CD4-positive, alpha-beta T cell treated with Interleukin-4 for 1 hour (primary cell): ENCODE results near the gene FCAR.
"Not testable (repeated sequence)": the region's sequence is repeated elsewhere in the genome, so short reads cannot be mapped to it uniquely, and the experiment has no call there.

Source experiments
- DNase-seq, 2 donors: peaks; one replicate each; pipeline ENCODE4 v3.0.0-alpha.2; 2020 to 2022

FCAR gene

GRCh38 chr19:54873990-54874389, at the start of gene FCAR:
Gene FCAR, plus strand, starts transcription at chr19:54874235. Its CDS starts 55 bp downstream, at chr19:54874290.
- peak in 1 of 2 donors; percentile 72 for DNase-seq

- not testable (repeated sequence) for DNase-seq
These were observed 49.6 kb upstream of the FCAR start for GRCh38 chr19:54824416-54824815.

- DNase-seq, result peak in 1 of 2 donors; percentile 72
These were observed 48.7 kb upstream of the FCAR start for GRCh38 chr19:54825326-54825725.

GRCh38 chr19:54828064-54828463, 46.0 kb upstream of the FCAR start:
- not testable (repeated sequence) for DNase-seq

GRCh38 chr19:54832496-54832895, 41.5 kb upstream of the FCAR start, which contains the start of gene KIR2DS4:
Gene KIR2DS4, plus strand, starts transcription at chr19:54832676.
- not testable (repeated sequence) for DNase-seq

- not testable (repeated sequence) for DNase-seq
These were observed 38.9 kb upstream of the FCAR start for GRCh38 chr19:54835126-54835525.

- not testable (repeated sequence) for DNase-seq
These were observed 36.5 kb upstream of the FCAR start for GRCh38 chr19:54837522-54837921.

GRCh38 chr19:54843171-54843570, 30.9 kb upstream of the FCAR start:
- not testable (repeated sequence) for DNase-seq

- DNase-seq, result peak in 1 of 2 donors; percentile 33
These were observed 23.9 kb upstream of the FCAR start, which contains the start of gene KIR3DL2 for GRCh38 chr19:54850061-54850640. Gene KIR3DL2, plus strand, starts transcription at chr19:54850443. Its CDS starts 33 bp downstream, at chr19:54850476.

- DNase-seq, result no peak
These were observed 23.1 kb upstream of the FCAR start for GRCh38 chr19:54850930-54851329.

GRCh38 chr19:54851353-54851752, 22.7 kb upstream of the FCAR start:
- DNase-seq, result no peak

GRCh38 chr19:54855241-54855640, 18.8 kb upstream of the FCAR start:
- DNase-seq, result not testable (repeated sequence)

GRCh38 chr19:54858476-54858875, 15.6 kb upstream of the FCAR start:
- not testable (repeated sequence) for DNase-seq

- DNase-seq, result peak in 1 of 2 donors; percentile 64
These were observed 14.6 kb upstream of the FCAR start for GRCh38 chr19:54859421-54859820.

GRCh38 chr19:54863459-54863858, 10.6 kb upstream of the FCAR start:
- DNase-seq, result not testable (repeated sequence)

- no peak for DNase-seq
These were observed 2.3 kb upstream of the FCAR start for GRCh38 chr19:54871696-54872095.

GRCh38 chr19:54875506-54875905, 1.5 kb downstream of the FCAR start:
- DNase-seq, result peak in 1 of 2 donors; percentile 4

- DNase-seq, result no peak
These were observed 3.4 kb downstream of the FCAR start for GRCh38 chr19:54877471-54877870.

GRCh38 chr19:54881884-54882283, 7.8 kb downstream of the FCAR start:
- DNase-seq, result no peak

- DNase-seq, result peak in 1 of 2 donors; percentile 31
These were observed 8.7 kb downstream of the FCAR start for GRCh38 chr19:54882758-54883157.

- DNase-seq, result no peak
These were observed 9.2 kb downstream of the FCAR start for GRCh38 chr19:54883228-54883627.

GRCh38 chr19:54888239-54888638, 14.2 kb downstream of the FCAR start:
- no peak for DNase-seq

GRCh38 chr19:54889566-54889965, 15.5 kb downstream of the FCAR start:
- no peak for DNase-seq

GRCh38 chr19:54893406-54893805, 19.4 kb downstream of the FCAR start:
- no peak for DNase-seq

- DNase-seq, result not testable (repeated sequence)
These were observed 20.1 kb downstream of the FCAR start for GRCh38 chr19:54894106-54894505.
